Measurements from ENCODE around the gene IRF4. TPM values are rescaled to one million over a fixed set of nuclear protein-coding genes. Genes with fewer than 3 reads are reported as not detected.
A peak's percentile ranks its signal among the peaks of the same experiment; 100 is the strongest.

The IRF4 gene
- polyA plus RNA-seq, 1 experiment: not detected

DNA sequence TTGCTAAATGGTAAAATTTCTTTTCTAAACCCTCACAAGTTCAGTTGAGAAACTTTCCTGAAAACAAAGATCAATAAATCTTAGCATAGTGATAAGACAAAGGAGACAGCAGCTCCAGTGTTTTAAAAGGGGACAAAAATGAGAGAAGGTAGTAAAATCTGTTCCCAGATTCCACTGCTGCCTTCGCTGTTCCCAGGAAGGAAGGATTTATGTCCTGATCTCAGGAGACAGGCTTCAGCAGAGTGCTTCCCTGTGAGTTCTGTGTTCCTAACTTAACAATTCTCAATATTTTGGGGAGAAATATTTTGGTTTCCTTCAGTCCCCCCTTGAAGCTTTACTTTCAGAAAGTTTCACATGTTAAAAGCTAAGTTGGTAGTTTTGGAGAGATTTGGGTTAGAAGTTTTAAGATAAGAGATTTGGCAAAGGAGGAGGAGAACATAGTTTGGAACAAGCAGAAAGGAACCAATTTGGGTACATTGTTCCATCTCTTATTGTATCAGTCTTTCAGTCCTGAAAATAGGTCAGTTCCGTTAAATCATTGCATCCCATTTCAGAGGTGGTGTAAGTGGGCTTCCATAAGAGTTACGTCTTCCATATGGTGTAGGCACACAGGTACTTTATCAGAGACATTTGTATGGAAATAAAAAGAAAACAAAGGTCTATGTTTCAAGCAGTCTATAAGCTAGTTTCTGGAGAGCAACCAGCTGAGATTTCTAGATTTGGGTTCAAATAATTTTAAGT is 20.8 kb downstream of the IRF4 start:
- ChIA-PET POLR2A (interaction anchor here (0.6 kb wide), 1 partner anchor 10 kb away, joined by 3 read pairs; no protein-coding TSS in a partner anchor), CTCF (interaction anchor here (1.1 kb wide), 1 partner anchor 11 kb away, joined by 4 read pairs; no protein-coding TSS in a partner anchor)
- TF ChIP-seq, protein P1, sequence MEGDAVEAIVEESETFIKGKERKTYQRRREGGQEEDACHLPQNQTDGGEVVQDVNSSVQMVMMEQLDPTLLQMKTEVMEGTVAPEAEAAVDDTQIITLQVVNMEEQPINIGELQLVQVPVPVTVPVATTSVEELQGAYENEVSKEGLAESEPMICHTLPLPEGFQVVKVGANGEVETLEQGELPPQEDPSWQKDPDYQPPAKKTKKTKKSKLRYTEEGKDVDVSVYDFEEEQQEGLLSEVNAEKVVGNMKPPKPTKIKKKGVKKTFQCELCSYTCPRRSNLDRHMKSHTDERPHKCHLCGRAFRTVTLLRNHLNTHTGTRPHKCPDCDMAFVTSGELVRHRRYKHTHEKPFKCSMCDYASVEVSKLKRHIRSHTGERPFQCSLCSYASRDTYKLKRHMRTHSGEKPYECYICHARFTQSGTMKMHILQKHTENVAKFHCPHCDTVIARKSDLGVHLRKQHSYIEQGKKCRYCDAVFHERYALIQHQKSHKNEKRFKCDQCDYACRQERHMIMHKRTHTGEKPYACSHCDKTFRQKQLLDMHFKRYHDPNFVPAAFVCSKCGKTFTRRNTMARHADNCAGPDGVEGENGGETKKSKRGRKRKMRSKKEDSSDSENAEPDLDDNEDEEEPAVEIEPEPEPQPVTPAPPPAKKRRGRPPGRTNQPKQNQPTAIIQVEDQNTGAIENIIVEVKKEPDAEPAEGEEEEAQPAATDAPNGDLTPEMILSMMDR (IDR thresholded peaks at IDR 0.05; ENCODE audit: low read depth, low read length): no peak
- H3K27me3 ChIP-seq (ENCODE audit: control insufficient read depth, insufficient read depth, low read length): peaks cover 32% of the 10 kb centered on the region
- no peak for DNase-seq (ENCODE audit: low read depth, low spot score)
- H3K4me3 ChIP-seq (ENCODE audit: low read depth, low read length): no peak overlapping the region
- H3K27ac ChIP-seq (ENCODE audit: low read depth, low read length): no peak overlapping the region
- no peaks in the 10 kb centered on the region for H3K9me3 ChIP-seq (ENCODE audit: control insufficient read depth, insufficient read depth, low read length)

DNA sequence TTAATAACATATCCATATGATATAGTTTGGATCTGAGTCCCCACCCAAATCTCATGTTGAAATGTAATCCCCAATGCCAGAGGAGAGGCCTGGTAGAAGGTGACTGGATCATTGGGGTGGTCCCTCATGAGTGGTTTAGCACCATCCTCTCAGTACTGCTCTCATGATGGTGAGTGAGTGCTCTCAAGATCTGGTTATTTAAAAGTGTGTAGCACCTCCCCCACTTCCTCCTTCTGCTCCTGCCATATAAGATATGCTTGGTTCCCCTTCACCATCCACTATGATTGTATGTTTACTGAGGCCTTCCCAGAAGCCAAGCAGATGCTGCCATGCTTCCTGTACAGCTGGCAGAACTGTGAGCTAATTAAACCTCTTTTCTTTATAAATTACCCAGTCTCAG is 22.9 kb downstream of the IRF4 start:
- no peak overlapping the region for H3K4me3 ChIP-seq (ENCODE audit: low read depth, low read length)
- no peak for DNase-seq (ENCODE audit: low read depth, low spot score)
- no peaks in the 10 kb centered on the region for H3K9me3 ChIP-seq (ENCODE audit: control insufficient read depth, insufficient read depth, low read length)
- TF ChIP-seq, protein P1 (IDR thresholded peaks at IDR 0.05; ENCODE audit: low read depth, low read length): no peak
- ChIA-PET POLR2A (no interaction called here), CTCF (no interaction called here)
- H3K27me3 ChIP-seq (ENCODE audit: control insufficient read depth, insufficient read depth, low read length): peaks cover 41% of the 10 kb centered on the region
- H3K27ac ChIP-seq (ENCODE audit: low read depth, low read length): no peak overlapping the region

DNA sequence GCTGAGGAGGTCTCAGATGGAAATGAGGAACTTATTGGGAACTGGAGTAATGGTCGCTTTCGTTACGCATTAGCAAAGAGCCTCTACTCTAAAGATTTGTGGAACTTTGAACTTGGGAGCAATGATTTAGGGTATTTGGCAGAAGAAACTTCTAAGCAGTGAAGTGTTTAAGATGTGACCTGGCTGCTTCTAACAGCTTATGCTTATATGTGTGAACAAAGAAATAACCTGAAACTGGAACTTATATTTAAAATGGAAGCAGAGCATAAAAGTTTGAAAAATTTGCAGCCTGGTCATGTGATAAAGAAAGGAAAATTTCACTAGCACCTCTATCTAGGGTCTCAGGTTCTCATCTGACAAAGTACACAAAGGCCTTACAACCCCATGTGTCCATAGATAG is 23.5 kb downstream of the IRF4 start:
- TF ChIP-seq, protein P1 (IDR thresholded peaks at IDR 0.05; ENCODE audit: low read depth, low read length): no peak
- Histone ChIP-seq H3K27me3 (ENCODE audit: control insufficient read depth, insufficient read depth, low read length) (peaks cover 41% of the 10 kb centered on the region), H3K27ac (ENCODE audit: low read depth, low read length) (no peak overlapping the region), H3K9me3 (ENCODE audit: control insufficient read depth, insufficient read depth, low read length) (no peaks in the 10 kb centered on the region), H3K4me3 (ENCODE audit: low read depth, low read length) (no peak overlapping the region)
- POLR2A ChIA-PET: no interaction called here
- CTCF ChIA-PET: no interaction called here
- no peak for DNase-seq (ENCODE audit: low read depth, low spot score)

GRCh38 chr6:421211-421610 is 29.7 kb downstream of the IRF4 start:
- Histone ChIP-seq H3K27ac (ENCODE audit: low read depth, low read length) (no peak overlapping the region), H3K27me3 (ENCODE audit: control insufficient read depth, insufficient read depth, low read length) (peaks cover 25% of the 10 kb centered on the region), H3K4me3 (ENCODE audit: low read depth, low read length) (no peak overlapping the region), H3K9me3 (ENCODE audit: control insufficient read depth, insufficient read depth, low read length) (peaks cover 15% of the 10 kb centered on the region)
- TF ChIP-seq, protein P1 (IDR thresholded peaks at IDR 0.05; ENCODE audit: low read depth, low read length): no peak
- ChIA-PET POLR2A (no interaction called here), CTCF (interaction anchor here (1.5 kb wide), 1 partner anchor 12 kb away, joined by 6 read pairs; no protein-coding TSS in a partner anchor)
- DNase-seq (ENCODE audit: low read depth, low spot score): no peak

GRCh38 chr6:422433-423054 is 31.0 kb downstream of the IRF4 start:
- H3K27ac ChIP-seq (ENCODE audit: low read depth, low read length): peak overlapping the region; percentile 92
- H3K4me3 ChIP-seq (ENCODE audit: low read depth, low read length): no peak overlapping the region
- ChIA-PET POLR2A (interaction anchor here (0.6 to 0.7 kb wide), 7 partner anchors 9 to 136 kb away, joined by 3 to 8 read pairs (median 6); no protein-coding TSS in a partner anchor), CTCF (interaction anchor here (0.6 to 1.5 kb wide), 7 partner anchors 11 to 982 kb away, joined by 3 to 6 read pairs (median 4); no protein-coding TSS in a partner anchor)
- peak; percentile 89 for DNase-seq (ENCODE audit: low read depth, low spot score)
- peaks cover 25% of the 10 kb centered on the region for H3K9me3 ChIP-seq (ENCODE audit: control insufficient read depth, insufficient read depth, low read length)
- TF ChIP-seq, protein P1 (IDR thresholded peaks at IDR 0.05; ENCODE audit: low read depth, low read length): no peak
- peaks cover 16% of the 10 kb centered on the region for H3K27me3 ChIP-seq (ENCODE audit: control insufficient read depth, insufficient read depth, low read length)
